ENCODE data around the gene RAB40A. TPM values are rescaled to one million over a fixed set of nuclear protein-coding genes. Genes with fewer than 3 reads are reported as not detected.

Gene RAB40A
- total RNA-seq, 1 experiment from 2014 or later: not detected

- ChIA-PET CTCF (no interaction called here), POLR2A (no interaction called here), RAD21 (ENCODE audit: low non-redundant PET in 1 of 2, low total read pairs in 2 of 2, uncharacterized antibody in 2 of 2, unreplicated experiment in 2 of 2) (no interaction called here)
- Histone ChIP-seq H3K4me3 (replicated peaks in 1 of 2; ENCODE audit: low read depth in 1 of 2, low read length in 2 of 2) (no peak overlapping the region), H3K4me2 (ENCODE audit: low read length) (no peak overlapping the region), H3K9me3 (ENCODE audit: control insufficient read depth in 1 of 2, insufficient read depth in 1 of 2, low read depth in 1 of 2, low read length in 2 of 2) (no peaks in the 10 kb centered on the region), H3K9ac (ENCODE audit: low read length) (no peak overlapping the region), H3K36me3 (ENCODE audit: control insufficient read depth in 1 of 2, insufficient read depth in 2 of 2, low read length in 2 of 2) (no peaks in the 10 kb centered on the region), H2AFZ (ENCODE audit: low read depth, low read length, poor library complexity, severe bottlenecking) (no peak overlapping the region), H3K27ac (ENCODE audit: low read depth, low read length) (no peak overlapping the region), H4K20me1 (ENCODE audit: insufficient read depth) (no peaks in the 10 kb centered on the region), H3K9me2 (ENCODE audit: insufficient read depth) (no peaks in the 10 kb centered on the region), H3K79me2 (ENCODE audit: insufficient read depth, low read length) (no peaks in the 10 kb centered on the region), H3K27me3 (ENCODE audit: insufficient read depth, low read length) (no peaks in the 10 kb centered on the region), H3K4me1 (ENCODE audit: control insufficient read depth in 1 of 2, insufficient read depth in 2 of 2, low read length in 2 of 2) (no peaks in the 10 kb centered on the region)
- DNase-seq (ENCODE audit: low read depth, low spot score) (no peak), ATAC-seq (no peak)
- no TSS peak for BruUV-seq (replicated peaks)
- no peak for TF ChIP-seq FOSL1 (IDR thresholded peaks at IDR 0.05; ENCODE audit: low read depth)
- TF ChIP-seq, protein P1, sequence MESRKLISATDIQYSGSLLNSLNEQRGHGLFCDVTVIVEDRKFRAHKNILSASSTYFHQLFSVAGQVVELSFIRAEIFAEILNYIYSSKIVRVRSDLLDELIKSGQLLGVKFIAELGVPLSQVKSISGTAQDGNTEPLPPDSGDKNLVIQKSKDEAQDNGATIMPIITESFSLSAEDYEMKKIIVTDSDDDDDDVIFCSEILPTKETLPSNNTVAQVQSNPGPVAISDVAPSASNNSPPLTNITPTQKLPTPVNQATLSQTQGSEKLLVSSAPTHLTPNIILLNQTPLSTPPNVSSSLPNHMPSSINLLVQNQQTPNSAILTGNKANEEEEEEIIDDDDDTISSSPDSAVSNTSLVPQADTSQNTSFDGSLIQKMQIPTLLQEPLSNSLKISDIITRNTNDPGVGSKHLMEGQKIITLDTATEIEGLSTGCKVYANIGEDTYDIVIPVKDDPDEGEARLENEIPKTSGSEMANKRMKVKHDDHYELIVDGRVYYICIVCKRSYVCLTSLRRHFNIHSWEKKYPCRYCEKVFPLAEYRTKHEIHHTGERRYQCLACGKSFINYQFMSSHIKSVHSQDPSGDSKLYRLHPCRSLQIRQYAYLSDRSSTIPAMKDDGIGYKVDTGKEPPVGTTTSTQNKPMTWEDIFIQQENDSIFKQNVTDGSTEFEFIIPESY (IDR thresholded peaks at IDR 0.05; ENCODE audit: extremely low read depth, insufficient replicate concordance, low read length): no peak
- intact Hi-C loops (cut with micrococcal nuclease): no loop called here
Observed at GRCh38 chrX:103513067-103513466, 6.2 kb downstream of the RAB40A start.

DNA sequence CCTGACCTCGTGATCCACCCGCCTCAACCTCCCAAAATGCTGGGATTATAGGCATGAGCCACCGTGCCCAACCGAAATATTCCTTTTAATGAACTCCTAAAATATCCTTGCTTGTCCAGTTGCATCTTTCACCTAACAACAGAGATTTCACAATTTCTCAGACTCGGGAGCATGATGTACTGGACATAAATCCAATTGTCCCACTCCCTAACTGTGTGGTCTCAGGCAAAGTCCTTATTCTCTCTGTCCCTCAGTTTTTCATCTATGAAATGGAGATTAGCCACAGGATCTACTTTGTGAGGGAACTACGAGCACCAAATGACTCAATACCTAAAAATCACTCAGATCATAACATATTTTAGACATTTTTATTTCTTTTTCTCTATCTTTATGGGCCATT lies 9.3 kb downstream of the RAB40A start:
- Histone ChIP-seq H3K79me2 (ENCODE audit: insufficient read depth, low read length) (no peaks in the 10 kb centered on the region), H3K4me3 (replicated peaks in 1 of 2; ENCODE audit: low read depth in 1 of 2, low read length in 2 of 2) (no peak overlapping the region), H4K20me1 (ENCODE audit: insufficient read depth) (no peaks in the 10 kb centered on the region), H3K9me3 (ENCODE audit: control insufficient read depth in 1 of 2, insufficient read depth in 1 of 2, low read depth in 1 of 2, low read length in 2 of 2) (no peaks in the 10 kb centered on the region), H3K9ac (ENCODE audit: low read length) (no peak overlapping the region), H3K9me2 (ENCODE audit: insufficient read depth) (no peaks in the 10 kb centered on the region), H3K36me3 (ENCODE audit: control insufficient read depth in 1 of 2, insufficient read depth in 2 of 2, low read length in 2 of 2) (no peaks in the 10 kb centered on the region), H3K27me3 (ENCODE audit: insufficient read depth, low read length) (no peaks in the 10 kb centered on the region), H3K27ac (ENCODE audit: low read depth, low read length) (no peak overlapping the region), H3K4me1 (ENCODE audit: control insufficient read depth in 1 of 2, insufficient read depth in 2 of 2, low read length in 2 of 2) (no peaks in the 10 kb centered on the region), H3K4me2 (ENCODE audit: low read length) (no peak overlapping the region), H2AFZ (ENCODE audit: low read depth, low read length, poor library complexity, severe bottlenecking) (no peak overlapping the region)
- BruUV-seq (replicated peaks): no TSS peak
- CTCF ChIA-PET: no interaction called here
- POLR2A ChIA-PET: no interaction called here
- ATAC-seq (no peak), DNase-seq (ENCODE audit: low read depth, low spot score) (no peak)
- RAD21 ChIA-PET (ENCODE audit: low non-redundant PET in 1 of 2, low total read pairs in 2 of 2, uncharacterized antibody in 2 of 2, unreplicated experiment in 2 of 2): no interaction called here
- intact Hi-C loops (cut with micrococcal nuclease): no loop called here
- TF ChIP-seq ZFX (IDR thresholded peaks at IDR 0.05): no peak
- TF ChIP-seq FOSL1 (IDR thresholded peaks at IDR 0.05; ENCODE audit: low read depth): no peak
- no peak for TF ChIP-seq SIN3A (IDR thresholded peaks at IDR 0.05; ENCODE audit: low read depth)
- no peak for TF ChIP-seq SP1 (IDR thresholded peaks at IDR 0.05; ENCODE audit: low read depth)
- TF ChIP-seq TCF7L2 (IDR thresholded peaks at IDR 0.05; ENCODE audit: borderline replicate concordance, extremely low read depth, insufficient read depth, insufficient read length): no peak
- TF ChIP-seq CEBPB (IDR thresholded peaks at IDR 0.05; ENCODE audit: low read depth): no peak
- TF ChIP-seq POLR2A (IDR thresholded peaks at IDR 0.05; ENCODE audit: borderline replicate concordance, extremely low read depth, insufficient read depth, insufficient read length): no peak
- TF ChIP-seq, protein P1 (IDR thresholded peaks at IDR 0.05; ENCODE audit: extremely low read depth, insufficient replicate concordance, low read length): no peak
- no peak for TF ChIP-seq YY1 (IDR thresholded peaks at IDR 0.05; ENCODE audit: extremely low read depth, insufficient replicate concordance, low read depth, low read length)
- no peak for TF ChIP-seq REST (IDR thresholded peaks at IDR 0.05; ENCODE audit: low read depth)
- TF ChIP-seq CBX3 (IDR thresholded peaks at IDR 0.05; ENCODE audit: low read depth): no peak
- no peak for TF ChIP-seq EZH2phosphoT487 (IDR thresholded peaks at IDR 0.05; ENCODE audit: borderline replicate concordance)
- no peak for TF ChIP-seq EZH2 (IDR thresholded peaks at IDR 0.05)
- TF ChIP-seq JUND (IDR thresholded peaks at IDR 0.05): no peak
